Keratinocyte (primary cell): ENCODE measurements around the gene TRPT1. TPM values are rescaled to one million over a fixed set of nuclear protein-coding genes. Genes with fewer than 3 reads are reported as not detected.

Source experiments
- DNase-seq: peaks from one replicate; pipeline ENCODE4 v3.0.0-alpha.2; 2011; ENCODE audit warnings: low read depth, missing footprints, low spot score
- FAIRE-seq: peaks from 2 replicates; lab custom pipeline; 2011; peaks lifted over from hg19 to GRCh38; lab: Jason Lieb, UNC
- H2AFZ ChIP-seq: 2 replicates; pipeline ENCODE4 v1.6.0; 2012; ENCODE audit warnings: low read length, control low read depth, inconsistent platforms; ENCODE audit not compliant: control insufficient read depth
- H3K27ac ChIP-seq: 2 replicates; pipeline ENCODE4 v1.5.1; 2011; ENCODE audit warnings: low read length; ENCODE audit not compliant: control insufficient read depth, insufficient read depth
- H3K27me3 ChIP-seq: 3 replicates; pipeline ENCODE4 v1.6.0; 2011; ENCODE audit warnings: low read length; ENCODE audit not compliant: control insufficient read depth, insufficient read depth; ENCODE audit errors: extremely low read depth
- H3K36me3 ChIP-seq, 2 experiments: 2 replicates in 1 of 2; 3 replicates in 1 of 2; pipeline ENCODE4 v1.5.1; 2011; ENCODE audit warnings: low read length in 2 of 2, mild to moderate bottlenecking in 1 of 2; ENCODE audit not compliant: control insufficient read depth in 2 of 2, insufficient read depth in 2 of 2; ENCODE audit errors: extremely low read depth in 1 of 2
- H3K4me1 ChIP-seq: 3 replicates; pipeline ENCODE4 v1.5.1; 2011; ENCODE audit warnings: low read length; ENCODE audit not compliant: control insufficient read depth, insufficient read depth; ENCODE audit errors: extremely low read depth
- H3K4me2 ChIP-seq: 3 replicates; pipeline ENCODE4 v1.6.0; 2011; ENCODE audit warnings: low read depth, low read length; ENCODE audit not compliant: control insufficient read depth, insufficient read depth; ENCODE audit errors: extremely low read depth
- H3K4me3 ChIP-seq, 3 experiments: fragments of 200-600 bp in 1 of 3; sonication (generic) in 1 of 3; 2 replicates in 2 of 3; 3 replicates in 1 of 3; pipeline ENCODE4 v1.5.1; 2011 to 2016; ENCODE audit warnings: low read length in 3 of 3, mild to moderate bottlenecking in 3 of 3, control low read depth in 2 of 3, inconsistent platforms in 1 of 3, low read depth in 1 of 3, mixed read lengths in 1 of 3, mixed run types in 1 of 3, moderate library complexity in 1 of 3; ENCODE audit not compliant: control insufficient read depth in 2 of 3, insufficient read depth in 2 of 3; ENCODE audit errors: extremely low read depth in 1 of 3
- H3K79me2 ChIP-seq: 2 replicates; pipeline ENCODE4 v1.6.0; 2012; ENCODE audit warnings: low read length; ENCODE audit not compliant: control insufficient read depth, insufficient read depth
- H3K9ac ChIP-seq: 3 replicates; pipeline ENCODE4 v1.6.0; 2011; ENCODE audit warnings: low read length; ENCODE audit not compliant: control insufficient read depth, insufficient read depth; ENCODE audit errors: extremely low read depth
- H3K9me1 ChIP-seq: 3 replicates; pipeline ENCODE4 v1.6.0; 2011; ENCODE audit warnings: low read length; ENCODE audit not compliant: control insufficient read depth, insufficient read depth; ENCODE audit errors: extremely low read depth
- H3K9me3 ChIP-seq: 2 replicates; pipeline ENCODE4 v1.5.1; 2012; ENCODE audit warnings: low read depth, low read length; ENCODE audit not compliant: control insufficient read depth
- H4K20me1 ChIP-seq: 3 replicates; pipeline ENCODE4 v1.6.0; 2011; ENCODE audit warnings: low read length; ENCODE audit not compliant: control insufficient read depth, insufficient read depth; ENCODE audit errors: extremely low read depth
- CTCF ChIP-seq, 3 experiments: IDR thresholded peaks in 1 of 3; conservative IDR thresholded peaks in 1 of 3; optimal IDR thresholded peaks in 1 of 3; 2 replicates in 2 of 3; 3 replicates in 1 of 3; pipeline versions ENCODE3 to v1.5.1; 2011; ENCODE audit warnings: low read length in 3 of 3, mild to moderate bottlenecking in 3 of 3, moderate library complexity in 2 of 3, control low read depth in 1 of 3, inconsistent platforms in 1 of 3; ENCODE audit not compliant: insufficient read depth in 2 of 3; ENCODE audit errors: extremely low read depth in 1 of 3
- EZH2 ChIP-seq: IDR thresholded peaks from one replicate; pipeline ENCODE4 v1.6.1; 2012; ENCODE audit warnings: inconsistent platforms, mild to moderate bottlenecking, low read length, moderate library complexity
- dilution Hi-C: fragments of 300-500 bp; cut with MboI; formaldehyde crosslinking; loops from one replicate; pipeline ENCODE4 v1.7.0; 2020; ENCODE audit warnings: low sequenced_read_pairs; ENCODE audit not compliant: extremely low pct_ligation_motif_present
- polyA plus RNA-seq, 5 experiments: library from polyadenylated mRNA; depleted of rRNA in 3 of 5; stranded (reverse) in 3 of 5; stranded (forward) in 1 of 5; unstranded in 1 of 5; fragments of >200 nt; gene quantifications; 1 replicate in 1 of 5; 2 replicates in 3 of 5; 3 replicates in 1 of 5; pipeline versions ENCODE4 v1.2.1 to v1.2.3, GENCODE V29; 2011 to 2012; ENCODE audit warnings: missing spikeins in 2 of 5, low read depth in 1 of 5, low replicate concordance in 1 of 5

TRPT1 gene
- polyA plus RNA-seq, 1 donor (not counting 4 experiments of a cell fraction or from before 2014, with no cell fraction given) = 15.5 TPM

GRCh38 chr11:64232967-64233315, 7.0 kb upstream of the TRPT1 start:
- H2AFZ ChIP-seq = no peak overlapping the region
- H3K9ac ChIP-seq = no peak overlapping the region
- FAIRE-seq = no peak
- no peak for TF ChIP-seq CTCF (optimal IDR thresholded peaks at IDR 0.05 in 1 of 3, IDR thresholded peaks at IDR 0.05 in 1 of 3, conservative IDR thresholded peaks at IDR 0.05 in 1 of 3; ENCODE audit: extremely low read depth in 1 of 3, insufficient read depth in 2 of 3, low read length in 3 of 3)
- TF ChIP-seq EZH2 = no peak
- H3K9me3 ChIP-seq = no peaks in the 10 kb centered on the region
- peak overlapping the region; percentile 37 for H3K4me2 ChIP-seq
- no peak overlapping the region for H3K27ac ChIP-seq
- peaks cover 53% of the 10 kb centered on the region for H3K4me1 ChIP-seq
- H3K36me3 ChIP-seq = peaks cover 3 to 14% of the 10 kb centered on the region in 2 experiments
- H3K27me3 ChIP-seq = no peaks in the 10 kb centered on the region
- no peak overlapping the region for H3K4me3 ChIP-seq
- no peaks in the 10 kb centered on the region for H3K79me2 ChIP-seq
- dilution Hi-C loops = no loop called here
- no peak for DNase-seq
- no peaks in the 10 kb centered on the region for H4K20me1 ChIP-seq
- H3K9me1 ChIP-seq = peaks cover 2% of the 10 kb centered on the region

DNA sequence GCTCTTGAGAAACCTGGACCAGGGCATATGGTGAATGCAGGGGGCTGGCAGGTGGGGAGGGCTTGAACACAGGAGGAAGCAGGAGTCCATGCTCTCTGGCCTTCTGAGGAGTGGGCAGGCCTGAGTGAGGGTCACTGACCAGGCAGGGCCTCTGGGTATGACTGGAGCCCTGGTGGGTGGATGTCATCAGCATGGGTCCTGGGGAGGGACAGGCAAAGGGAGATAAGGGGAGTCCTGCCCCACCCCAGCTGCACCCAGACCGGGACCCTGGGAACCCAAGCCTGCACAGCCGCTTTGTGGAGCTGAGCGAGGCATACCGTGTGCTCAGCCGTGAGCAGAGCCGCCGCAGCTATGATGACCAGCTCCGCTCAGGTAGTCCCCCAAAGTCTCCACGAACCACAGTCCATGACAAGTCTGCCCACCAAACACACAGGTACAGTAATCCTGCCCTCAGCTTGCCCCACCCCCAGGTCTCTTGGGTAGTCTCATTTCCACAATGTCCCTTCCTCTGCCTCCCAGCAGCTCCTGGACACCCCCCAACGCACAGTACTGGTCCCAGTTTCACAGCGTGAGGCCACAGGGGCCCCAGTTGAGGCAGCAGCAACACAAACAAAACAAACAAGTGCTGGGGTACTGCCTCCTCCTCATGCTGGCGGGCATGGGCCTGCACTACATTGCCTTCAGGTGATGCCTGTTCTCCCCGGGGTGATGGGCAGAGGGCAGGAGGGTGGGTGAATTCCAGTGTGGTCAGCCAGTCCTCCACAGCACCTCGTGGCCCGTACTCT, 6.4 kb upstream of the TRPT1 start:
- FAIRE-seq (no peak), DNase-seq (no peak)
- dilution Hi-C loops = no loop called here
- Histone ChIP-seq H3K4me2 (peak overlapping the region; percentile 37), H3K79me2 (peaks cover under 1% of the 10 kb centered on the region), H4K20me1 (no peaks in the 10 kb centered on the region), H3K4me3 (no peak overlapping the region), H3K36me3 (peaks cover 3 to 8% of the 10 kb centered on the region in 2 experiments), H3K9ac (no peak overlapping the region), H3K9me1 (peaks cover 2% of the 10 kb centered on the region), H2AFZ (no peak overlapping the region), H3K4me1 (peaks cover 52% of the 10 kb centered on the region), H3K27me3 (no peaks in the 10 kb centered on the region), H3K27ac (no peak overlapping the region), H3K9me3 (no peaks in the 10 kb centered on the region)
- TF ChIP-seq CTCF (optimal IDR thresholded peaks at IDR 0.05 in 1 of 3, IDR thresholded peaks at IDR 0.05 in 1 of 3, conservative IDR thresholded peaks at IDR 0.05 in 1 of 3; ENCODE audit: extremely low read depth in 1 of 3, insufficient read depth in 2 of 3, low read length in 3 of 3) (no peak), EZH2 (no peak)
